ENCODE results near the gene RBM15B.

DNA sequence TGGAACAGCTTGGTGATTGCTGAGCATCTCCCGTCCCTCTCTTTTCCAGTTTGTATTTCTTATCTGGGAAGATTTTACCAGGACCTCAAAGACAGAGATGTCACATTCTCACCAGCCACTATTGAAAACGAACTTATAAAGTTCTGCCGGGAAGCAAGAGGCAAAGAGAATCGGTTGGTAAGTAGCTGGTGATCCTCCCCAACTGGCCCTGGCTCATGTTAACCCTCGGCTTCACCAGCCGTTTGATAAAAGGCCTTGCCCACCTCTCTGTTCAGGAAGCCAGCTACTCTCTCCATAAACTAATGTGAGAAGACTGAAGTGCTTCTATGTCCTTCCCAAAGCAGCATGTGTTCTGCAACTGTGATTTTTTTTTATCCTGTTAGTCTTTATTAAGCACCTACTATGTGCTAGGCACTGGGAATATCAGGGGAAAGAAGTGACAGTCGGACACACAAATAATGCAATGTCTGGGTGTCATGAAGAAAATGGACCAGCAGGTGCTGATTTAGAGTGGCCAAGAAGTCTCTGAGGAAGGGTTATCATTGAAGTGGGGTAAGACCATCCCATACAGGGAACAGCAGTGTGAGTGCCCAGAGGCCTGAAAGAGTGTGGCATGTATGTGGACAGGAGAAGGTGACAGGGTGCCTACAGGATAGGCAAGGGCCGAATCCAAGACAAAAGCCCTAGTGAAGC lies 4.8 kb upstream of the RBM15B start:
- TF ChIP-seq, protein P1, sequence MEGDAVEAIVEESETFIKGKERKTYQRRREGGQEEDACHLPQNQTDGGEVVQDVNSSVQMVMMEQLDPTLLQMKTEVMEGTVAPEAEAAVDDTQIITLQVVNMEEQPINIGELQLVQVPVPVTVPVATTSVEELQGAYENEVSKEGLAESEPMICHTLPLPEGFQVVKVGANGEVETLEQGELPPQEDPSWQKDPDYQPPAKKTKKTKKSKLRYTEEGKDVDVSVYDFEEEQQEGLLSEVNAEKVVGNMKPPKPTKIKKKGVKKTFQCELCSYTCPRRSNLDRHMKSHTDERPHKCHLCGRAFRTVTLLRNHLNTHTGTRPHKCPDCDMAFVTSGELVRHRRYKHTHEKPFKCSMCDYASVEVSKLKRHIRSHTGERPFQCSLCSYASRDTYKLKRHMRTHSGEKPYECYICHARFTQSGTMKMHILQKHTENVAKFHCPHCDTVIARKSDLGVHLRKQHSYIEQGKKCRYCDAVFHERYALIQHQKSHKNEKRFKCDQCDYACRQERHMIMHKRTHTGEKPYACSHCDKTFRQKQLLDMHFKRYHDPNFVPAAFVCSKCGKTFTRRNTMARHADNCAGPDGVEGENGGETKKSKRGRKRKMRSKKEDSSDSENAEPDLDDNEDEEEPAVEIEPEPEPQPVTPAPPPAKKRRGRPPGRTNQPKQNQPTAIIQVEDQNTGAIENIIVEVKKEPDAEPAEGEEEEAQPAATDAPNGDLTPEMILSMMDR (IDR thresholded peaks at IDR 0.05; ENCODE audit: insufficient read depth, low read depth, low read length), result no peak
- TF ChIP-seq EZH2 (IDR thresholded peaks at IDR 0.05; ENCODE audit: insufficient read depth, low read length), result no peak

All from astrocyte (in vitro differentiated cells and primary cell).